Stimulated activated CD8-positive, alpha-beta memory T cell treated with anti-CD3 and anti-CD28 coated beads, Interleukin-4, amount 100 ng/mL, for 48 hours (primary cell): ENCODE data around the gene RNF182.
"Not testable (repeated sequence)": the region's sequence is repeated elsewhere in the genome, so short reads cannot be mapped to it uniquely, and the experiment has no call there.

Experiments
- DNase-seq: peaks from one replicate; pipeline ENCODE4 v3.0.0-alpha.2; 2020

The RNF182 gene

GRCh38 chr6:13918686-13919250 lies 6.0 kb upstream of the RNF182 start:
- DNase-seq, result no peak

- DNase-seq, result no peak
Measured at GRCh38 chr6:13919861-13920260, 4.9 kb upstream of the RNF182 start.

- no peak for DNase-seq
Measured at GRCh38 chr6:13920552-13920951, 4.2 kb upstream of the RNF182 start.

- no peak for DNase-seq
Measured at GRCh38 chr6:13922750-13923149, 2.0 kb upstream of the RNF182 start.

- no peak for DNase-seq
Measured at GRCh38 chr6:13923527-13924145, 1.1 kb upstream of the RNF182 start.

- no peak for DNase-seq
Measured at GRCh38 chr6:13924146-13924948, 405 bp upstream of the RNF182 start.

- DNase-seq, result no peak
Measured at GRCh38 chr6:13926378-13926777, 1.6 kb downstream of the RNF182 start.

GRCh38 chr6:13927203-13927602 lies 2.5 kb downstream of the RNF182 start:
- no peak for DNase-seq

GRCh38 chr6:13929196-13929595 lies 4.4 kb downstream of the RNF182 start:
- DNase-seq, result no peak

- DNase-seq, result no peak
Measured at GRCh38 chr6:13931797-13932402, 7.1 kb downstream of the RNF182 start.

GRCh38 chr6:13932785-13933184 lies 8.0 kb downstream of the RNF182 start:
- DNase-seq, result no peak

- no peak for DNase-seq
Measured at GRCh38 chr6:13934721-13935120, 10.0 kb downstream of the RNF182 start.

GRCh38 chr6:13935190-13935880 lies 10.6 kb downstream of the RNF182 start:
- DNase-seq, result no peak

GRCh38 chr6:13935881-13936261 lies 11.1 kb downstream of the RNF182 start:
- DNase-seq, result not testable (repeated sequence)

GRCh38 chr6:13941902-13942301 lies 17.1 kb downstream of the RNF182 start:
- DNase-seq, result no peak

GRCh38 chr6:13943943-13944342 lies 19.2 kb downstream of the RNF182 start:
- no peak for DNase-seq

- DNase-seq, result no peak
Measured at GRCh38 chr6:13946506-13946905, 21.8 kb downstream of the RNF182 start.

GRCh38 chr6:13947611-13948178 lies 22.9 kb downstream of the RNF182 start:
- no peak for DNase-seq

GRCh38 chr6:13952101-13952500 lies 27.3 kb downstream of the RNF182 start:
- no peak for DNase-seq

GRCh38 chr6:13953061-13953705 lies 28.4 kb downstream of the RNF182 start:
- no peak for DNase-seq

- DNase-seq, result no peak
Measured at GRCh38 chr6:13965582-13966127, 40.9 kb downstream of the RNF182 start.

- no peak for DNase-seq
Measured at GRCh38 chr6:13971303-13971702, 46.6 kb downstream of the RNF182 start.
